ENCODE measurements around the gene CCM2. TPM values are rescaled to one million over a fixed set of nuclear protein-coding genes. Genes with fewer than 3 reads are reported as not detected.

CCM2 gene
- total and polyA plus RNA-seq, 9 donors: 16.2 to 34.6 (median 23.1) TPM

GRCh38 chr7:45073031-45073785 lies 73.2 kb downstream of the CCM2 start:
- no peaks in the 10 kb centered on the region for H3K4me1 ChIP-seq (ENCODE audit: insufficient read depth)
- H3K27me3 ChIP-seq: no peaks in the 10 kb centered on the region
- no peak overlapping the region for H3K27ac ChIP-seq
- TF ChIP-seq CTCF (IDR thresholded peaks at IDR 0.05) (no peak), EP300 (IDR thresholded peaks at IDR 0.05) (no peak), POLR2A (IDR thresholded peaks at IDR 0.05) (no peak)
- WGBS, 3 donors: 62 to 81% (median 72%) methylated on average over 17 of the region's 17 CpGs
- no peak overlapping the region for H3K4me3 ChIP-seq
- H3K9me3 ChIP-seq: no peaks in the 10 kb centered on the region
- no peaks in the 10 kb centered on the region for H3K36me3 ChIP-seq
- intact Hi-C loops (cut with DNase I): no loop called here
- DNase-seq: no peak

DNA sequence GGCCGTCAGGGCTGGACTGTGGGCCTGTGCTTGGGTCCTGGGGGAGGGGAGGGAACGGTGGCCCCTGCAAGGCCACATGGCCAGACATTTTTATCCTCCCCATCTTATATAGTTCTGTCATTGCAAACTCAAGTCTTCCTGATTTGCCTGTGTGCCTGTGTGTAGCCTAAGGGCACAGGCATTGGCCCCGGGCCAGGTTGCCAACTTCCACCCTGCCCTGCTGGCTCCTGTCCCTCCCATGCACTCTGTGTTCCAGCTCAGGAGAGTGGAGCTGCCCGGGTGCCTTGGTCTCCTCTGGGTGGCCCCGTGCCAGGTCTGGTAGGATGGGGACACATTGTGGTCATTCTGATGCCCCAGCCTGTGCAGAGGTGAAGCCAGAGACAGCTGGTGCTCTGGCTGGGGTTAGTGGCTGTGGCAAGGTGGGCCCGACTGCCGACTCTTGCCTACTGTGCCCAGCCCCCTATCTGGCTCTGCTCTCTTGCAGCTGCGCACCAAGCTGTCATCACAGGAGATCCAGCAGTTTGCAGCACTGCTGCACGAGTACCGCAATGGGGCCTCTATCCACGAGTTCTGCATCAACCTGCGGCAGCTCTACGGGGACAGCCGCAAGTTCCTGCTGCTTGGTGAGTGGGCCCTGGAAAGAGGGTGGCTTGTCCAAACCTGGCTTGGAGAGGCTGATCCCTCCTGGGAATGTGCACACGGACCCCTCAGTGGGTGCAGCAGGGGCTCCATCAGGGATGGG lies 74.0 kb downstream of the CCM2 start:
- H3K27me3 ChIP-seq: no peaks in the 10 kb centered on the region
- H3K4me3 ChIP-seq: no peak overlapping the region
- no peaks in the 10 kb centered on the region for H3K4me1 ChIP-seq (ENCODE audit: insufficient read depth)
- no peaks in the 10 kb centered on the region for H3K9me3 ChIP-seq
- TF ChIP-seq POLR2A (IDR thresholded peaks at IDR 0.05): no peak
- no peak for TF ChIP-seq CTCF (IDR thresholded peaks at IDR 0.05)
- WGBS, 3 donors: 80 to 86% (median 84%) methylated on average over 15 of the region's 15 CpGs
- DNase-seq: no peak
- intact Hi-C loops (cut with DNase I): no loop called here
- no peak overlapping the region for H3K27ac ChIP-seq
- no peaks in the 10 kb centered on the region for H3K36me3 ChIP-seq

GRCh38 chr7:45074528-45075354 lies 74.7 kb downstream of the CCM2 start:
- no peaks in the 10 kb centered on the region for H3K4me1 ChIP-seq (ENCODE audit: insufficient read depth)
- 82 to 86% (median 86%) methylated on average over 14 to 16 of the region's 16 CpGs for WGBS, 3 donors
- no peaks in the 10 kb centered on the region for H3K36me3 ChIP-seq
- H3K27ac ChIP-seq: no peak overlapping the region
- no peak for TF ChIP-seq EP300 (IDR thresholded peaks at IDR 0.05)
- intact Hi-C loops (cut with DNase I): no loop called here
- H3K9me3 ChIP-seq: no peaks in the 10 kb centered on the region
- H3K27me3 ChIP-seq: no peaks in the 10 kb centered on the region
- DNase-seq: no peak
- H3K4me3 ChIP-seq: no peak overlapping the region

- Histone ChIP-seq H3K27me3 (no peaks in the 10 kb centered on the region), H3K4me1 (ENCODE audit: insufficient read depth) (no peaks in the 10 kb centered on the region), H3K9me3 (no peaks in the 10 kb centered on the region), H3K27ac (no peak overlapping the region), H3K36me3 (no peaks in the 10 kb centered on the region), H3K4me3 (no peak overlapping the region)
- intact Hi-C loops (cut with DNase I): no loop called here
- TF ChIP-seq EP300 (IDR thresholded peaks at IDR 0.05) (no peak), POLR2A (IDR thresholded peaks at IDR 0.05) (no peak), CTCF (IDR thresholded peaks at IDR 0.05) (no peak)
- DNase-seq: no peak
- WGBS, 3 donors: 90 to 100% (median 94%) methylated on average over 1 of the region's 1 CpG
Observed at GRCh38 chr7:45075355-45075644, 75.3 kb downstream of the CCM2 start.

Measured in ovary (tissue), 9 donors.